HEK293T (cell line): ENCODE data around the gene IGFL3.

Source experiments
- ELF4 ChIP-seq: fragments of 450-650 bp; IDR thresholded peaks from 2 replicates; pipeline ENCODE4 v1.6.1; 2017; ENCODE audit warnings: antibody characterized with exemption
- PKNOX1 ChIP-seq: fragments of 450-650 bp; IDR thresholded peaks from 2 replicates; pipeline ENCODE4 v1.6.1; 2016
- SP1 ChIP-seq: fragments of 450-650 bp; IDR thresholded peaks from 2 replicates; pipeline ENCODE4 v1.6.1; 2017
- SUZ12 ChIP-seq: fragments of 450-650 bp; IDR thresholded peaks from 2 replicates; pipeline ENCODE4 v1.6.1; 2016; ENCODE audit warnings: mild to moderate bottlenecking
- TARDBP ChIP-seq: fragments of 450-650 bp; IDR thresholded peaks from 2 replicates; pipeline ENCODE4 v1.6.1; 2016
- ZNF384 ChIP-seq: fragments of 450-650 bp; IDR thresholded peaks from 2 replicates; pipeline ENCODE4 v1.6.1; 2016

- no peak for TF ChIP-seq SP1
- TF ChIP-seq SUZ12 = no peak
- TF ChIP-seq PKNOX1 = no peak
- no peak for TF ChIP-seq TARDBP
- no peak for TF ChIP-seq ELF4
- TF ChIP-seq ZNF384 = no peak
These were observed 8.4 kb downstream of the IGFL3 start for GRCh38 chr19:46116121-46116520.
